Astrocyte (in vitro differentiated cells and primary cell): ENCODE data around the gene ELMO1. TPM values are rescaled to one million over a fixed set of nuclear protein-coding genes. Genes with fewer than 3 reads are reported as not detected.

Source experiments
- DNase-seq: peaks from one replicate; pipeline ENCODE4 v3.0.0-alpha.2; 2010; ENCODE audit warnings: low read depth
- FAIRE-seq: peaks from 2 replicates; lab custom pipeline; 2011; peaks lifted over from hg19 to GRCh38; lab: Jason Lieb, UNC
- H2AFZ ChIP-seq: 2 replicates; pipeline ENCODE4 v1.6.0; 2012; ENCODE audit warnings: low read depth, low read length, inconsistent platforms
- H3K27ac ChIP-seq: 2 replicates; pipeline ENCODE4 v1.5.1; 2011; ENCODE audit warnings: low read depth, low read length, inconsistent platforms
- H3K27me3 ChIP-seq: 2 replicates; pipeline ENCODE4 v1.6.0; 2011; ENCODE audit warnings: low read length, inconsistent platforms; ENCODE audit not compliant: insufficient read depth
- H3K36me3 ChIP-seq: 2 replicates; pipeline ENCODE4 v1.5.1; 2011; ENCODE audit warnings: low read length, inconsistent platforms; ENCODE audit not compliant: insufficient read depth
- H3K4me1 ChIP-seq: 2 replicates; pipeline ENCODE4 v1.5.1; 2011; ENCODE audit warnings: low read length, inconsistent platforms; ENCODE audit not compliant: insufficient read depth
- H3K4me2 ChIP-seq: 2 replicates; pipeline ENCODE4 v1.6.0; 2012; ENCODE audit warnings: low read length, inconsistent platforms
- H3K4me3 ChIP-seq: 2 replicates; pipeline ENCODE4 v1.5.1; 2011; ENCODE audit warnings: low read depth, mild to moderate bottlenecking, low read length, inconsistent platforms; ENCODE audit not compliant: insufficient read depth
- H3K79me2 ChIP-seq: 2 replicates; pipeline ENCODE4 v1.6.0; 2012; ENCODE audit warnings: mild to moderate bottlenecking, low read length, inconsistent platforms; ENCODE audit not compliant: insufficient read depth
- H3K9ac ChIP-seq: 2 replicates; pipeline ENCODE4 v1.6.0; 2012; ENCODE audit warnings: mild to moderate bottlenecking, low read length, inconsistent platforms
- H3K9me3 ChIP-seq: 2 replicates; pipeline ENCODE4 v1.5.1; 2012; ENCODE audit warnings: low read depth, mild to moderate bottlenecking, low read length, inconsistent platforms; ENCODE audit not compliant: insufficient read depth
- H4K20me1 ChIP-seq: 2 replicates; pipeline ENCODE4 v1.6.0; 2012; ENCODE audit warnings: low read length, inconsistent platforms; ENCODE audit not compliant: insufficient read depth
- H3K27ac Mint-ChIP-seq: one replicate; pipeline ENCODE4 v1.8.0; 2021; ENCODE audit warnings: mild to moderate bottlenecking, mixed read lengths; ENCODE audit not compliant: unreplicated experiment
- H3K27me3 Mint-ChIP-seq: one replicate; pipeline ENCODE4 v1.8.0; 2021; ENCODE audit warnings: low read depth, mixed read lengths; ENCODE audit not compliant: unreplicated experiment
- H3K36me3 Mint-ChIP-seq: one replicate; pipeline ENCODE4 v1.8.0; 2021; ENCODE audit warnings: low read depth, mixed read lengths; ENCODE audit not compliant: unreplicated experiment
- H3K4me1 Mint-ChIP-seq: one replicate; pipeline ENCODE4 v1.8.0; 2021; ENCODE audit warnings: low read depth, mixed read lengths; ENCODE audit not compliant: unreplicated experiment
- H3K4me3 Mint-ChIP-seq: one replicate; pipeline ENCODE4 v1.8.0; 2021; ENCODE audit warnings: mild to moderate bottlenecking, moderate library complexity, mixed read lengths; ENCODE audit not compliant: unreplicated experiment
- H3K9me3 Mint-ChIP-seq: one replicate; pipeline ENCODE4 v1.8.0; 2021; ENCODE audit warnings: mild to moderate bottlenecking, mixed read lengths; ENCODE audit not compliant: unreplicated experiment
- CTCF ChIP-seq: IDR thresholded peaks from 2 replicates; pipeline ENCODE4 v1.5.1; 2011; ENCODE audit warnings: low read depth, mild to moderate bottlenecking, inconsistent platforms, low read length, moderate library complexity; ENCODE audit not compliant: insufficient read depth
- EZH2 ChIP-seq: IDR thresholded peaks from 2 replicates; pipeline ENCODE4 v1.6.1; 2012; ENCODE audit warnings: mild to moderate bottlenecking, low read length, inconsistent platforms; ENCODE audit not compliant: insufficient read depth
- total RNA-seq: library from RNA; stranded (reverse); gene quantifications from 2 replicates; pipeline ENCODE4 v1.2.1, GENCODE V29; 2021

ELMO1 gene
- total RNA-seq, 1 donor from 2014 or later, result 20.4 TPM

- H3K27ac Mint-ChIP-seq, result no peak overlapping the region
- no peak overlapping the region for H3K4me3 ChIP-seq
These were observed 347.8 kb downstream of the ELMO1 start for GRCh38 chr7:37100735-37101331.

DNA sequence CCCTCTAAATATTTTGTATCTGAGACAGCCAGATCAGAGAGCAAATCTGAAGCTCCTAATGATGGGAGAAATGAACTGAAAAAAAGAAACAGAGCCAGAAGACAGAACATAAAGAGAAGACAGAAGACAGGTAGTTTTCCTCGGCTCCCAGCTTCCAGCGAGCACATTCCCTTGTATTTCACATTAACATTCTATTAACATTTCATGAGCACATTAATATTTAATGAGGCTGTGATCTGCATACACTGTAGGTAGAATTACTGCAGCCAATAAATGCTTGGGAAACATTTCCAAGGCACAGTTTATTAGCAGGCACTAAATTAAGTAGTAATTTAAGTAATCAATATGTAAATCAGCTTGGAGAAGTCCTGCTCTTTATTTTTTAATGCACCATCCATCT lies 349.9 kb downstream of the ELMO1 start:
- no peak for DNase-seq
- FAIRE-seq, result no peak
- no peaks in the 10 kb centered on the region for H3K36me3 ChIP-seq
- no peaks in the 10 kb centered on the region for H3K79me2 ChIP-seq
- no peak overlapping the region for H3K4me3 ChIP-seq
- no peaks in the 10 kb centered on the region for H3K4me1 ChIP-seq
- no peak overlapping the region for H3K4me2 ChIP-seq
- Mint-ChIP-seq H3K36me3 (peaks cover 4% of the 10 kb centered on the region), H3K4me3 (no peak overlapping the region), H3K27me3 (no peaks in the 10 kb centered on the region), H3K27ac (no peak overlapping the region), H3K9me3 (peaks cover 7% of the 10 kb centered on the region), H3K4me1 (no peaks in the 10 kb centered on the region)
- no peak overlapping the region for H3K9ac ChIP-seq
- TF ChIP-seq EZH2 (no peak), CTCF (no peak)
- H3K27ac ChIP-seq, result no peak overlapping the region
- H4K20me1 ChIP-seq, result no peaks in the 10 kb centered on the region
- H3K27me3 ChIP-seq, result no peaks in the 10 kb centered on the region
- no peak overlapping the region for H2AFZ ChIP-seq
- no peaks in the 10 kb centered on the region for H3K9me3 ChIP-seq

More at GRCh38 chr7:37100735-37101331, 347.8 kb downstream of the ELMO1 start:
- H3K4me1 ChIP-seq, result no peaks in the 10 kb centered on the region
- H3K4me2 ChIP-seq, result no peak overlapping the region
- H4K20me1 ChIP-seq, result no peaks in the 10 kb centered on the region
- Mint-ChIP-seq H3K4me1 (no peaks in the 10 kb centered on the region), H3K27me3 (no peaks in the 10 kb centered on the region), H3K36me3 (no peaks in the 10 kb centered on the region), H3K4me3 (no peak overlapping the region), H3K9me3 (peaks cover 4% of the 10 kb centered on the region)
- H2AFZ ChIP-seq, result no peak overlapping the region
- no peaks in the 10 kb centered on the region for H3K36me3 ChIP-seq
- no peak overlapping the region for H3K27ac ChIP-seq
- DNase-seq, result no peak
- H3K79me2 ChIP-seq, result no peaks in the 10 kb centered on the region
- no peak for TF ChIP-seq CTCF
- H3K27me3 ChIP-seq, result no peaks in the 10 kb centered on the region
- no peak overlapping the region for H3K9ac ChIP-seq
- FAIRE-seq, result no peak
- H3K9me3 ChIP-seq, result no peaks in the 10 kb centered on the region

DNA sequence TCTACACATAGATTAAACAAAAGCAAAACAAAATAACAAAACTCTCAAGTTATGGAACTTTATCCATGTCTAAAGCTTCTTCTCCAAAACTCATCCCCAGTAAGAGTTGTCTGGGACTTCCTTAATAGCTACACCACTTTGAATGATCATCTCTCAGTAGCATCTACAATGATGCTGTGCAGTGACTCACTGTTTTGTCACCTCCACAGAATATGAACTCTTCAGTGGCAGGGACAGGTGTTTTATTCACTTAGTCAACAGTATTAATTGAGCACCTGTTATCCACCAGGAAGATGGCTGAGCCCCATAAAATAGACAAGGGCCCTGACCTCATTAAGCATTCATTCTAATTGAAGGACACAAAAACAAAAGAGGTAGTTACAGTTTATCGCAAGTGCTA lies 350.7 kb downstream of the ELMO1 start:
- no peak for FAIRE-seq

More for the DNA sequence above, 350.7 kb downstream of the ELMO1 start:
- no peaks in the 10 kb centered on the region for H4K20me1 ChIP-seq
- Mint-ChIP-seq H3K27ac (no peak overlapping the region), H3K4me1 (no peaks in the 10 kb centered on the region), H3K4me3 (no peak overlapping the region), H3K36me3 (peaks cover 4% of the 10 kb centered on the region), H3K27me3 (no peaks in the 10 kb centered on the region), H3K9me3 (peaks cover 7% of the 10 kb centered on the region)
- H3K4me1 ChIP-seq, result no peaks in the 10 kb centered on the region
- no peak overlapping the region for H2AFZ ChIP-seq
- H3K27ac ChIP-seq, result no peak overlapping the region
- H3K9me3 ChIP-seq, result no peaks in the 10 kb centered on the region
- TF ChIP-seq CTCF (no peak), EZH2 (no peak)
- H3K79me2 ChIP-seq, result no peaks in the 10 kb centered on the region
- DNase-seq, result no peak
- H3K4me3 ChIP-seq, result no peak overlapping the region
- no peaks in the 10 kb centered on the region for H3K36me3 ChIP-seq
- H3K4me2 ChIP-seq, result no peak overlapping the region
- H3K9ac ChIP-seq, result no peak overlapping the region
- no peaks in the 10 kb centered on the region for H3K27me3 ChIP-seq
